GM23248 (cell line): ENCODE results near the gene GAB3. TPM values are rescaled to one million over a fixed set of nuclear protein-coding genes. Genes with fewer than 3 reads are reported as not detected.

ENCODE experiments used
- polyA plus RNA-seq: library from polyadenylated mRNA; unstranded; fragments of >200 nt; fragmentation: Nextera tagmentation; extraction: Ambion mirVana; gene quantifications from 2 replicates; pipeline ENCODE4 v1.2.1, GENCODE V29; 2016
- small RNA-seq: library from RNA; depleted of rRNA; stranded (forward); fragments of <200 nt; gene quantifications from one replicate; pipeline ENCODE3, GENCODE V24; 2014; ENCODE audit warnings: low read depth, low replicate concordance
- total RNA-seq: library from RNA; depleted of rRNA; stranded (reverse); fragments of >200 nt; shearing (Covaris generic); gene quantifications from 2 replicates; pipeline ENCODE4 v1.2.3, GENCODE V29; 2014; rRNA removed

The GAB3 gene
- total and polyA plus RNA-seq, 2 experiments from 2014 or later: 0.76 to 1.0 TPM

Small RNA genes within 50 kb of the gene (small RNA-seq; reads per million reads assigned to genes)
- not detected for gene SNORA36A

Other genes with a start within 250 kb of the GAB3 start
- 27.8 and 43.6 TPM in 2 replicates for gene FAM3A, start 234.8 kb downstream of the GAB3 start, total RNA-seq
- gene FAM3A, start 234.8 kb downstream of the GAB3 start, polyA plus RNA-seq: 35.2 and 35.7 TPM in 2 replicates
- 55.0 and 66.0 TPM in 2 replicates for gene G6PD, start 204.2 kb downstream of the GAB3 start, total RNA-seq
- gene G6PD, start 204.2 kb downstream of the GAB3 start, polyA plus RNA-seq: 42.5 and 44.3 TPM in 2 replicates
- 18.0 and 25.9 TPM in 2 replicates for gene IKBKG, start 203.5 kb downstream of the GAB3 start, total RNA-seq
- 26.2 and 29.5 TPM in 2 replicates for gene IKBKG, start 203.5 kb downstream of the GAB3 start, polyA plus RNA-seq
- not detected in 2 replicates for gene CTAG1A, start 165.9 kb downstream of the GAB3 start, total RNA-seq
- not detected in 2 replicates for gene CTAG1A, start 165.9 kb downstream of the GAB3 start, polyA plus RNA-seq
- not detected in 2 replicates for gene CTAG1B, start 131.8 kb downstream of the GAB3 start, total RNA-seq
- not detected in 2 replicates for gene CTAG1B, start 131.8 kb downstream of the GAB3 start, polyA plus RNA-seq
- gene CTAG2, start 97.5 kb downstream of the GAB3 start, total RNA-seq: not detected in 2 replicates
- not detected in 2 replicates for gene CTAG2, start 97.5 kb downstream of the GAB3 start, polyA plus RNA-seq
- 30.0 and 40.1 TPM in 2 replicates for gene DKC1, start 11.8 kb upstream of the GAB3 start, total RNA-seq
- 41.3 and 42.9 TPM in 2 replicates for gene DKC1, start 11.8 kb upstream of the GAB3 start, polyA plus RNA-seq
- 16.7 and 22.7 TPM in 2 replicates for gene MPP1, start 54.4 kb upstream of the GAB3 start, total RNA-seq
- gene MPP1, start 54.4 kb upstream of the GAB3 start, polyA plus RNA-seq: 16.6 and 17.4 TPM in 2 replicates
- not detected in 2 replicates for gene SMIM9, start 83.6 kb upstream of the GAB3 start, total RNA-seq
- not detected in 2 replicates for gene SMIM9, start 83.6 kb upstream of the GAB3 start, polyA plus RNA-seq
- gene F8A1, start 135.3 kb upstream of the GAB3 start, total RNA-seq: 2.9 and 11.1 TPM in 2 replicates
- gene F8A1, start 135.3 kb upstream of the GAB3 start, polyA plus RNA-seq: 18.9 and 23.4 TPM in 2 replicates